ENCODE data around the gene CEP43.

DNA sequence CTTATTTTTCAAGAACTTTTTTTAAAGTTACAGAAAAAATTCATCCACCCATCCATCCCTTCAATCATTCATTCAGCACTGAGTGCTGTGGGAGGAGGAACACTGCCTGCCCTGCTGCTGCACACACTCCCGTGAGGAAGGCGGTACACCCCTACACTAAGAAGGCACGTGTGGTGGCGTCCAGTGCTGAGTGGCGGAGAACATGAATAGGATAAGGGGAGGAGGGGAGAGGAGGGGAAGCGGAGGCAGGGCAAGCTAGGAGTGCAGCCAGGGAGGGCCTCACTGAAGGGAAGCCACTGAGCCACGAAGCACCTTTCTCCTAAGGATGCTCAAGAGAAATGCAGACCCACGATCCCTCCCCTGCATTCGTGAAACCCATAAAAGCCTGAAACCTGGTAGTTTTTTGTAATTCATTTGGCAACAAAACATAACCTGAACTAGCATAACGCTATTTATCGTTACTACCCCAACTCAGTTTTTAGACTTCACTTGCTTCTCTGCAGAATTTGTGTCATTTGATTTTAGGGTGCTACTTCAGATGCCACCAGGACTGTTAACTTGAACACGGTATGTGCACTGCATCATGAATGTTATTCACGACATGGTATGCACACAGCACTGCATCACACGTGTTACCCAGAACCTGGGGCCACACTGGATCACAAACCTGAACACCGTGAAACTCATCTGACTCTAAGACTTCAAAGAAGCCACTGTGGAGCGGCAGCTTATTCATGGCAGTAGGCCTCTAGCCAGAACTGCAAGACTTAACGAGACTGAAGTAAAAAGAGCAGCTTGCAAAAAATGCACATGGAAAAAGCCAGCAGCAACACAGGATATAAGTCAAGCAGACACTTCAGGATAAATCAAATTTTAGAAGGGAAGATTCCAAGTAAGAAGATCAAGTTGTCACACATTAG lies 46.4 kb upstream of the CEP43 start:
- TF ChIP-seq CTCF (conservative IDR thresholded peaks at IDR 0.05) (no peak), EZH2 (IDR thresholded peaks at IDR 0.05; ENCODE audit: low read depth) (no peak)
